WTC11 (cell line): Measurements from ENCODE around the gene PCK2. TPM values are rescaled to one million over a fixed set of nuclear protein-coding genes. Genes with fewer than 3 reads are reported as not detected.

ENCODE experiments used
- ATAC-seq: fragments of 200-7000 bp; cut with Tn5 transposase; 2 replicates; pipeline ENCODE4 v1.10.0; 2021; ENCODE audit warnings: mild to moderate bottlenecking, moderate library complexity
- CTCF ChIA-PET: fragments of 300-600 bp; sonication (Branson Sonifier 250); formaldehyde crosslinking; loops from one replicate; lab custom pipeline; 2021; ENCODE audit warnings: antibody characterized with exemption; lab: Charles Lee
- POLR2A ChIA-PET: fragments of 350-600 bp; sonication (Branson Sonifier 250); formaldehyde crosslinking; loops from one replicate; lab custom pipeline; 2021; ENCODE audit warnings: antibody characterized with exemption; lab: Charles Lee
- DNase-seq: peaks from one replicate; pipeline ENCODE4 v3.0.0; 2021; ENCODE audit warnings: low spot score
- H3K27ac Mint-ChIP-seq: 2 replicates; pipeline ENCODE4 v1.8.0; 2021; ENCODE audit warnings: mixed read lengths
- H3K27me3 Mint-ChIP-seq: 2 replicates; pipeline ENCODE4 v1.8.0; 2021; ENCODE audit warnings: low read depth, mild to moderate bottlenecking, moderate library complexity, mixed read lengths
- H3K36me3 Mint-ChIP-seq: 2 replicates; pipeline ENCODE4 v1.8.0; 2021; ENCODE audit warnings: mixed read lengths
- H3K4me1 Mint-ChIP-seq: 2 replicates; pipeline ENCODE4 v1.8.0; 2022; ENCODE audit warnings: mixed read lengths
- H3K4me3 Mint-ChIP-seq: 2 replicates; pipeline ENCODE4 v1.8.0; 2021; ENCODE audit warnings: mild to moderate bottlenecking, moderate library complexity, mixed read lengths
- H3K9me3 Mint-ChIP-seq: 2 replicates; pipeline ENCODE4 v1.8.0; 2021; ENCODE audit warnings: mixed read lengths
- IRF2 ChIP-seq: sonication (generic); formaldehyde crosslinking; IDR thresholded peaks from 2 replicates; pipeline ENCODE4 v1.8.0; 2022; ENCODE audit warnings: low read depth, missing genetic modification reagents, borderline replicate concordance
- JUN ChIP-seq: sonication (generic); formaldehyde crosslinking; IDR thresholded peaks from 2 replicates; pipeline ENCODE4 v1.8.0; 2023; ENCODE audit warnings: mild to moderate bottlenecking, missing genetic modification reagents
- SMAD4 ChIP-seq: sonication (generic); formaldehyde crosslinking; IDR thresholded peaks from 2 replicates; pipeline ENCODE4 v1.8.0; 2022; ENCODE audit warnings: mild to moderate bottlenecking, missing genetic modification reagents
- TCF7 ChIP-seq: sonication (generic); formaldehyde crosslinking; IDR thresholded peaks from 2 replicates; pipeline ENCODE4 v1.8.0; 2022; ENCODE audit warnings: mild to moderate bottlenecking, low read depth, missing genetic modification reagents, moderate library complexity
- TEAD1 ChIP-seq: sonication (generic); formaldehyde crosslinking; IDR thresholded peaks from 2 replicates; pipeline ENCODE4 v1.8.0; 2022; ENCODE audit warnings: mild to moderate bottlenecking, missing genetic modification reagents
- ZNF263 ChIP-seq: sonication (generic); formaldehyde crosslinking; IDR thresholded peaks from 2 replicates; pipeline ENCODE4 v1.8.1; 2022; ENCODE audit warnings: low read depth, mild to moderate bottlenecking, moderate library complexity, missing genetic modification reagents
- total RNA-seq: library from RNA; stranded (reverse); gene quantifications from 3 replicates; pipeline ENCODE4 v1.2.3, GENCODE V29; 2021
- TF ChIP-seq, protein P1 (sequence below): sonication (generic); formaldehyde crosslinking; IDR thresholded peaks from 2 replicates; pipeline ENCODE4 v1.8.0; 2023; ENCODE audit warnings: missing genetic modification reagents, mild to moderate bottlenecking, borderline replicate concordance
- TF ChIP-seq, protein P2 (sequence below): fragments of 250-450 bp; sonication (Bioruptor Pico); conservative IDR thresholded peaks from 2 replicates; pipeline ENCODE4 v1.9.0; 2021; ENCODE audit warnings: mild to moderate bottlenecking
- TF ChIP-seq, protein P3 (sequence below): sonication (generic); formaldehyde crosslinking; IDR thresholded peaks from 2 replicates; pipeline ENCODE4 v1.8.1; 2023; ENCODE audit warnings: mild to moderate bottlenecking, missing genetic modification reagents
- TF ChIP-seq, protein P4 (sequence below): sonication (generic); formaldehyde crosslinking; conservative IDR thresholded peaks from 2 replicates; pipeline ENCODE4 v1.8.1; 2023; ENCODE audit warnings: mild to moderate bottlenecking, low read depth, missing genetic modification reagents, moderate library complexity
- TF ChIP-seq, protein P5 (sequence below): sonication (generic); formaldehyde crosslinking; IDR thresholded peaks from 2 replicates; pipeline ENCODE4 v1.8.1; 2023; ENCODE audit warnings: mild to moderate bottlenecking, missing genetic modification reagents, moderate library complexity
- TF ChIP-seq, protein P6 (sequence below): sonication (generic); formaldehyde crosslinking; IDR thresholded peaks from 2 replicates; pipeline ENCODE4 v1.8.0; 2022; ENCODE audit warnings: mild to moderate bottlenecking, missing genetic modification reagents

The PCK2 gene
- total RNA-seq, 1 experiment from 2014 or later = 67.0 TPM

DNA sequence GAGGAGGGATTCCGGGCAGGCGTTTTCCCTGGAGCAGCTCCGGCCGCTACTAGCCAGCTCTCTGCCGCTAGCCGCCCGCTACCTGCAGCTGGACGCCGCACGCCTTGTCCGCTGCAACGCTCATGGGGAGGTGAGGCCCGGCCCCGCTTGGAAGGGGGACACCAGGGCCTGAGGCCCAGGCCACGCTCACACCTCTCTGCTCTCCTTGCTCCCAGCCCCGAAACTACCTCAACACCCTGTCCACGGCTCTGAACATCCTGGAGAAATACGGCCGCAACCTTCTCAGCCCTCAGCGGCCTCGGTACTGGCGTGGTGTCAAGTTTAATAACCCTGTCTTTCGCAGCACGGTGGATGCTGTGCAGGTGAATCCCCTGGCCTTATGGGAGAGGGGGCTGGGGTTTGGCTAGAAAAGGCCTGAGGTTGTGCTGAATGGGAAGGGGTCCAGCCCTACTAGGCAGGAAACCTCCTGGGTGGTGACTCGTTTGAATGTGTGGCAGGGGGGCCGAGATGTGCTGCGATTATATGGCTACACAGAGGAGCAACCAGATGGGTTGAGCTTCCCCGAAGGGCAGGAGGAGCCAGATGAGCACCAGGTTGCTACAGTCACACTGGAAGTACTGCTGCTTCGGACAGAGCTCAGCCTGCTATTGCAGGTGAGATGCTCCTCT lies 53.8 kb downstream of the PCK2 start:
- peak; percentile 28 for DNase-seq
- TF ChIP-seq, protein P1, sequence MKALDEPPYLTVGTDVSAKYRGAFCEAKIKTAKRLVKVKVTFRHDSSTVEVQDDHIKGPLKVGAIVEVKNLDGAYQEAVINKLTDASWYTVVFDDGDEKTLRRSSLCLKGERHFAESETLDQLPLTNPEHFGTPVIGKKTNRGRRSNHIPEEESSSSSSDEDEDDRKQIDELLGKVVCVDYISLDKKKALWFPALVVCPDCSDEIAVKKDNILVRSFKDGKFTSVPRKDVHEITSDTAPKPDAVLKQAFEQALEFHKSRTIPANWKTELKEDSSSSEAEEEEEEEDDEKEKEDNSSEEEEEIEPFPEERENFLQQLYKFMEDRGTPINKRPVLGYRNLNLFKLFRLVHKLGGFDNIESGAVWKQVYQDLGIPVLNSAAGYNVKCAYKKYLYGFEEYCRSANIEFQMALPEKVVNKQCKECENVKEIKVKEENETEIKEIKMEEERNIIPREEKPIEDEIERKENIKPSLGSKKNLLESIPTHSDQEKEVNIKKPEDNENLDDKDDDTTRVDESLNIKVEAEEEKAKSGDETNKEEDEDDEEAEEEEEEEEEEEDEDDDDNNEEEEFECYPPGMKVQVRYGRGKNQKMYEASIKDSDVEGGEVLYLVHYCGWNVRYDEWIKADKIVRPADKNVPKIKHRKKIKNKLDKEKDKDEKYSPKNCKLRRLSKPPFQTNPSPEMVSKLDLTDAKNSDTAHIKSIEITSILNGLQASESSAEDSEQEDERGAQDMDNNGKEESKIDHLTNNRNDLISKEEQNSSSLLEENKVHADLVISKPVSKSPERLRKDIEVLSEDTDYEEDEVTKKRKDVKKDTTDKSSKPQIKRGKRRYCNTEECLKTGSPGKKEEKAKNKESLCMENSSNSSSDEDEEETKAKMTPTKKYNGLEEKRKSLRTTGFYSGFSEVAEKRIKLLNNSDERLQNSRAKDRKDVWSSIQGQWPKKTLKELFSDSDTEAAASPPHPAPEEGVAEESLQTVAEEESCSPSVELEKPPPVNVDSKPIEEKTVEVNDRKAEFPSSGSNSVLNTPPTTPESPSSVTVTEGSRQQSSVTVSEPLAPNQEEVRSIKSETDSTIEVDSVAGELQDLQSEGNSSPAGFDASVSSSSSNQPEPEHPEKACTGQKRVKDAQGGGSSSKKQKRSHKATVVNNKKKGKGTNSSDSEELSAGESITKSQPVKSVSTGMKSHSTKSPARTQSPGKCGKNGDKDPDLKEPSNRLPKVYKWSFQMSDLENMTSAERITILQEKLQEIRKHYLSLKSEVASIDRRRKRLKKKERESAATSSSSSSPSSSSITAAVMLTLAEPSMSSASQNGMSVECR = 0 out of 2 replicates have a peak, but pooled peaks have one; percentile 14
- TF ChIP-seq JUN (CRISPR knock-in tag) = 0 out of 2 replicates have a peak, but pooled peaks have one; percentile 6
- TF ChIP-seq, protein P2, sequence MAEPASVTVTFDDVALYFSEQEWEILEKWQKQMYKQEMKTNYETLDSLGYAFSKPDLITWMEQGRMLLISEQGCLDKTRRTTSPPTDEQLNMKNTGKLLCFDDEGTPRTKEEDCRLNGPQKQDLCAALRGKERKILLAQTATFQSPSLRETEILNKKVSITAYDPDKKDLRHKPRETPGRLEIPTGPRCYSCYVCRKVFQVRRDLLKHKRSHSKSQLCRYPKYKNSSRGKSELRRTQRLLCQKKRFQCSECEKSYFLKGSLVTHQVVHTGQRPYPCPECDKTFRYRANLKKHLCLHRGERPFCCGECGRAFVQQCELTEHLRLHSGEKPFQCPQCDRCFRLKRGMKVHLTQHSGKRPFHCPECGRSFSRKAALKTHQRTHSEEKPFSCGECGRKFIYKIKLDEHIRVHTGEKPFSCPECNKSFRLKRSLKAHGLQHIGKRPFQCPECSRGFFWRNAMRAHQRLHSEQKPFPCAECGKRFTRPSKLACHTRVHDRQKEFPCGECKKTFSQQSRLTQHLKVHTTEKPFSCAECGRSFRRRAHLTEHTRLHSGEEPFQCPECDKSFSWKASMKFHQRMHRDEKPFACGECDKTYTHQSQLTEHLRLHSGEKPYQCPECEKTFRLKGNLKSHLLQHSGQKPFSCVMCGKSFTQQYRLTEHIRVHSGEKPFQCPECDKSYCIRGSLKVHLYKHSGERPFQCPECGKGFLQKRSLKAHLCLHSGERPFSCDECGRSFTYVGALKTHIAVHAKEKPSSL (CRISPR knock-in tag) = no peak
- TF ChIP-seq, protein P3, sequence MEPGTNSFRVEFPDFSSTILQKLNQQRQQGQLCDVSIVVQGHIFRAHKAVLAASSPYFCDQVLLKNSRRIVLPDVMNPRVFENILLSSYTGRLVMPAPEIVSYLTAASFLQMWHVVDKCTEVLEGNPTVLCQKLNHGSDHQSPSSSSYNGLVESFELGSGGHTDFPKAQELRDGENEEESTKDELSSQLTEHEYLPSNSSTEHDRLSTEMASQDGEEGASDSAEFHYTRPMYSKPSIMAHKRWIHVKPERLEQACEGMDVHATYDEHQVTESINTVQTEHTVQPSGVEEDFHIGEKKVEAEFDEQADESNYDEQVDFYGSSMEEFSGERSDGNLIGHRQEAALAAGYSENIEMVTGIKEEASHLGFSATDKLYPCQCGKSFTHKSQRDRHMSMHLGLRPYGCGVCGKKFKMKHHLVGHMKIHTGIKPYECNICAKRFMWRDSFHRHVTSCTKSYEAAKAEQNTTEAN = no peak
- ATAC-seq = no peak
- Mint-ChIP-seq H3K9me3 (no peaks in the 10 kb centered on the region), H3K4me3 (peak overlapping the region; percentile 99), H3K4me1 (peaks cover 21% of the 10 kb centered on the region), H3K36me3 (peaks cover 48% of the 10 kb centered on the region), H3K27ac (no peak overlapping the region; the same call in 1 of the 2 replicates), H3K27me3 (no peaks in the 10 kb centered on the region)
- POLR2A ChIA-PET = interaction anchor here (0.6 to 3.3 kb wide), 8 partner anchors 10 to 115 kb away, joined by 3 to 24 read pairs (median 8); partner anchors contain the start of genes CHMP4A, DCAF11, IRF9 and NRL
- CTCF ChIA-PET = interaction anchor here (0.9 to 4.1 kb wide), 8 partner anchors 12 to 152 kb away, joined by 3 to 55 read pairs (median 10); partner anchors contain the start of genes DCAF11, DHRS1, IPO4 and IRF9

DNA sequence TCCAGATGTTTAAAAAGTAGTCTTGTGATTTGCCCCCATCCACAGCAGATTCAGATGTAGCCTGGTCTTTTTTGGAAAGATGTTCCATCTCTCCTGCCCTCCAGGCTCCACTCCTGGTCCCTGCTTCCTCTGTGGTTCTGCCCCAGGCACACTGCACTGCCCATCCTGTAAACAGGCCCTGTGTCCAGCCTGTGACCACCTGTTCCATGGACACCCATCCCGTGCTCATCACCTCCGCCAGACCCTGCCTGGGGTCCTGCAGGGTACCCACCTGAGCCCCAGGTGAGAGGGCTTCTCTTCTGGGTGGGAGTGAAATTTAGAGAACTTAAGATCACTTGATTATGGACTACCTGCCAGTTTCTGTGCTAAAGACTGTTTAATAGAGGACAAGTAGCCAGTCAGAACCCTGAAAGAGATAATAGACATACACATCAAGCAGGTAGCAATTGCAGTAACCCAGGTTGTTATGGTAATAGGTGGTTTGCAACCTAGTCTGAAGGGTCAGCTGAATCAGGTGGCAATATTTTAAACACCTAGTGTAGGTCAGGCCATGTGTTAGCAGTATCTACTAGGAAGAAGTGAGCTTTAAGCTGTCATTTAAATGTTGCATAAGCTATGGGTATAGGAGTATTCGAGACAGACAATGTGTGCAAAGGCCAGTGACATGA lies 55.3 kb downstream of the PCK2 start:
- H3K27me3 Mint-ChIP-seq = no peaks in the 10 kb centered on the region

DNA sequence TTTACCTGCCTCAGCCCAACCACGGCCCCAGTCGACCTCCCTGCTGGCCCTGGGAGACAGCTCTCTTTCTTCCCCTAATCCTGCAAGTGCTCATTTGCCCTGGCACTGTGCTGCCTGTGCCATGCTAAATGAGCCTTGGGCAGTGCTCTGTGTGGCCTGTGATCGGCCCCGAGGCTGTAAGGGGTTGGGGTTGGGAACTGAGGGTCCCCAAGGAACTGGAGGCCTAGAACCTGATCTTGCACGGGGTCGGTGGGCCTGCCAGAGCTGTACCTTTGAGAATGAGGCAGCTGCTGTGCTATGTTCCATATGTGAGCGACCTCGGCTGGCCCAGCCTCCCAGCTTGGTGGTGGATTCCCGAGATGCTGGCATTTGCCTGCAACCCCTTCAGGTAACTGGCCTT lies 56.0 kb downstream of the PCK2 start:
- no peak for DNase-seq
- CTCF ChIA-PET = interaction anchor here (0.7 to 4.1 kb wide), 3 partner anchors 11 to 42 kb away, joined by 3 to 19 read pairs (median 4); partner anchors contain the start of genes IPO4 and IRF9
- POLR2A ChIA-PET = interaction anchor here (1.7 kb wide), 1 partner anchor 11 kb away, joined by 4 read pairs; the partner anchor contains the start of gene IRF9
- no peak for ATAC-seq
- no peaks in the 10 kb centered on the region for H3K9me3 Mint-ChIP-seq
- H3K27ac Mint-ChIP-seq = no peak overlapping the region
- no peak overlapping the region for H3K4me3 Mint-ChIP-seq
- peaks cover 21% of the 10 kb centered on the region for H3K4me1 Mint-ChIP-seq
- peaks cover 43% of the 10 kb centered on the region for H3K36me3 Mint-ChIP-seq
- no peaks in the 10 kb centered on the region for H3K27me3 Mint-ChIP-seq
- TF ChIP-seq TCF7 (CRISPR knock-in tag) (no peak), ZNF263 (no peak), IRF2 (no peak), SMAD4 (CRISPR knock-in tag) (no peak)
- TF ChIP-seq, protein P4, sequence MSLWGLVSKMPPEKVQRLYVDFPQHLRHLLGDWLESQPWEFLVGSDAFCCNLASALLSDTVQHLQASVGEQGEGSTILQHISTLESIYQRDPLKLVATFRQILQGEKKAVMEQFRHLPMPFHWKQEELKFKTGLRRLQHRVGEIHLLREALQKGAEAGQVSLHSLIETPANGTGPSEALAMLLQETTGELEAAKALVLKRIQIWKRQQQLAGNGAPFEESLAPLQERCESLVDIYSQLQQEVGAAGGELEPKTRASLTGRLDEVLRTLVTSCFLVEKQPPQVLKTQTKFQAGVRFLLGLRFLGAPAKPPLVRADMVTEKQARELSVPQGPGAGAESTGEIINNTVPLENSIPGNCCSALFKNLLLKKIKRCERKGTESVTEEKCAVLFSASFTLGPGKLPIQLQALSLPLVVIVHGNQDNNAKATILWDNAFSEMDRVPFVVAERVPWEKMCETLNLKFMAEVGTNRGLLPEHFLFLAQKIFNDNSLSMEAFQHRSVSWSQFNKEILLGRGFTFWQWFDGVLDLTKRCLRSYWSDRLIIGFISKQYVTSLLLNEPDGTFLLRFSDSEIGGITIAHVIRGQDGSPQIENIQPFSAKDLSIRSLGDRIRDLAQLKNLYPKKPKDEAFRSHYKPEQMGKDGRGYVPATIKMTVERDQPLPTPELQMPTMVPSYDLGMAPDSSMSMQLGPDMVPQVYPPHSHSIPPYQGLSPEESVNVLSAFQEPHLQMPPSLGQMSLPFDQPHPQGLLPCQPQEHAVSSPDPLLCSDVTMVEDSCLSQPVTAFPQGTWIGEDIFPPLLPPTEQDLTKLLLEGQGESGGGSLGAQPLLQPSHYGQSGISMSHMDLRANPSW (CRISPR knock-in tag) = no peak
- TF ChIP-seq, protein P5, sequence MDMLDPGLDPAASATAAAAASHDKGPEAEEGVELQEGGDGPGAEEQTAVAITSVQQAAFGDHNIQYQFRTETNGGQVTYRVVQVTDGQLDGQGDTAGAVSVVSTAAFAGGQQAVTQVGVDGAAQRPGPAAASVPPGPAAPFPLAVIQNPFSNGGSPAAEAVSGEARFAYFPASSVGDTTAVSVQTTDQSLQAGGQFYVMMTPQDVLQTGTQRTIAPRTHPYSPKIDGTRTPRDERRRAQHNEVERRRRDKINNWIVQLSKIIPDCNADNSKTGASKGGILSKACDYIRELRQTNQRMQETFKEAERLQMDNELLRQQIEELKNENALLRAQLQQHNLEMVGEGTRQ (CRISPR knock-in tag) = no peak
- TF ChIP-seq, protein P6, sequence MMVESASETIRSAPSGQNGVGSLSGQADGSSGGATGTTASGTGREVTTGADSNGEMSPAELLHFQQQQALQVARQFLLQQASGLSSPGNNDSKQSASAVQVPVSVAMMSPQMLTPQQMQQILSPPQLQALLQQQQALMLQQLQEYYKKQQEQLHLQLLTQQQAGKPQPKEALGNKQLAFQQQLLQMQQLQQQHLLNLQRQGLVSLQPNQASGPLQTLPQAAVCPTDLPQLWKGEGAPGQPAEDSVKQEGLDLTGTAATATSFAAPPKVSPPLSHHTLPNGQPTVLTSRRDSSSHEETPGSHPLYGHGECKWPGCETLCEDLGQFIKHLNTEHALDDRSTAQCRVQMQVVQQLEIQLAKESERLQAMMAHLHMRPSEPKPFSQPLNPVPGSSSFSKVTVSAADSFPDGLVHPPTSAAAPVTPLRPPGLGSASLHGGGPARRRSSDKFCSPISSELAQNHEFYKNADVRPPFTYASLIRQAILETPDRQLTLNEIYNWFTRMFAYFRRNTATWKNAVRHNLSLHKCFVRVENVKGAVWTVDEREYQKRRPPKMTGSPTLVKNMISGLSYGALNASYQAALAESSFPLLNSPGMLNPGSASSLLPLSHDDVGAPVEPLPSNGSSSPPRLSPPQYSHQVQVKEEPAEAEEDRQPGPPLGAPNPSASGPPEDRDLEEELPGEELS (CRISPR knock-in tag) = no peak
- TF ChIP-seq, protein P3 = no peak

More for the DNA sequence above, 55.3 kb downstream of the PCK2 start:
- H3K9me3 Mint-ChIP-seq = no peaks in the 10 kb centered on the region
- peaks cover 40% of the 10 kb centered on the region for H3K36me3 Mint-ChIP-seq
- peak overlapping the region; percentile 99 for H3K4me3 Mint-ChIP-seq
- H3K27ac Mint-ChIP-seq = no peak overlapping the region
- no peak for TF ChIP-seq TEAD1 (CRISPR knock-in tag)
- peaks cover 21% of the 10 kb centered on the region for H3K4me1 Mint-ChIP-seq
- ChIA-PET CTCF (interaction anchor here (3.4 to 4.1 kb wide), 3 partner anchors 11 to 41 kb away, joined by 19 to 55 read pairs (median 20); partner anchors contain the start of gene IRF9), POLR2A (interaction anchor here (1.7 kb wide), 1 partner anchor 11 kb away, joined by 4 read pairs; the partner anchor contains the start of gene IRF9)
- DNase-seq (no peak), ATAC-seq (no peak)
